ENCODE results near the gene ABCA5.

GRCh38 chr17:69232650-69233049, 94.3 kb downstream of the ABCA5 start:
- TF ChIP-seq CTCF (IDR thresholded peaks at IDR 0.05; ENCODE audit: low read depth, low read length) = no peak
- TF ChIP-seq EZH2phosphoT487 (IDR thresholded peaks at IDR 0.05; ENCODE audit: low read depth) = no peak
